Stimulated activated CD8-positive, alpha-beta memory T cell treated with anti-CD3 and anti-CD28 coated beads, Interleukin-7, amount 100 ng/mL, for 24 hours (primary cell): Measurements from ENCODE around the gene MAPK14.
"Not testable (repeated sequence)": the region's sequence is repeated elsewhere in the genome, so short reads cannot be mapped to it uniquely, and the experiment has no call there.

Source experiments
- DNase-seq: peaks from one replicate; pipeline ENCODE4 v3.0.0-alpha.2; 2020; ENCODE audit warnings: low read depth

Gene MAPK14

DNA sequence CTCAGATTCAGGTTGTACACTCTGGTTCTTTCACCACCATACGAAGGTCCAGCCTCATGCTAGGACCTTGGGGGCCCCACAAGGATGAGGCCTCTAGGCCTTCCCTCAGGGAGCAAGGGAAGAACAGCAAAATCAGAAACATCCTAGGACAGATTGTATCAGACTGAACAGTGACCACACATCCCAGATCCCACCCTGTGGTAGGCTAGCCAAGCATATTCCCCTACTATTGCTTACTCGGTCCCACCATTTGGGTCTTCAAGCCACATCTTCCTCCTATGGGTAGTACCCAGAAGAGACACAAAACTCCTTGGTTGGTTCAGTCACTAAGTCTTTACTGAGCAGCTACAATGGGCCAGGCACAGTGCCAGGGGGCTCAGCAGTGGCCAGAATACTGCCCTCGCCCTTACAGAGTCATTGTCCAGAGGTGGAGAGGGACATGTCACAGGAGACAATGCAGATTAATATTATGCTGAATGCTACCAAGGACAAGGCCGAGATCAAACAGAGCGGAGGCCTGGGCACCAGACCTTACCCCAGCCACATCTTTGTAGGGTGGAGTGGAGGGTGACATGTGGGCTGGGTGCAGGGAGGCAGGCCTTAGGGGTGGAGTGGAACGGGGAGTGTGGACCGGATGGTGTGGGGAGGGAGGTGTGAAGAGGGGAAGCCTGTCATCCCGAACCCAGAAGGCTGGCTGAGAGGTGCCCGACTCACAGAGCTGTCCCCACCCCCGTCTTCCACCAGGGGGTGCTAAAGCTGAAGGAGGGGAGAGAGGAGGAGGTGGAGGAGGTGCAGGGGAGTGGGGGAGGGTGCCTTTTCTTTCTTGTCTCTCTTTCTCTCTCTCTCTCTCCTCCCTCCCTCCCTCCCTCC, 95.9 kb downstream of the MAPK14 start:
- DNase-seq, result peak; percentile 76

DNA sequence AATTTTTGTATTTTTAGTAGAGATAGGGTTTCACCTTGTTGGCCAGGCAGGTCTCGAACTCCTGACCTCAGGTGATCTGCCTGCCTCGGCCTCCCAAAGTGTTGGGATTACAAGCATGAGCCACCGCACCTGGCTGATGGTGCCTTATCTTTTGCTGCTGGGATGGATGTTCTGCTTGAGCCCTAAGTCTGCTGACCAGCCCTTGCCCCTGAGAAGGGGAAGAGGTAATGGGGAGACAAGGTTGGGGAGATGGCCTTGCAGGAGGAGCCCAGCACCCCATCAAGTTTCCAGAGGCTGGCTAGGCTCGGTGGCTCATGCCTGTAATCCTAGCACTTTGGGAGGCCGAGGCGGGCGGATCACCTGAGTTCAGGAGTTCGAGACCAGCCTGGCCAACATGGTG, 96.7 kb downstream of the MAPK14 start:
- not testable (repeated sequence) for DNase-seq

DNA sequence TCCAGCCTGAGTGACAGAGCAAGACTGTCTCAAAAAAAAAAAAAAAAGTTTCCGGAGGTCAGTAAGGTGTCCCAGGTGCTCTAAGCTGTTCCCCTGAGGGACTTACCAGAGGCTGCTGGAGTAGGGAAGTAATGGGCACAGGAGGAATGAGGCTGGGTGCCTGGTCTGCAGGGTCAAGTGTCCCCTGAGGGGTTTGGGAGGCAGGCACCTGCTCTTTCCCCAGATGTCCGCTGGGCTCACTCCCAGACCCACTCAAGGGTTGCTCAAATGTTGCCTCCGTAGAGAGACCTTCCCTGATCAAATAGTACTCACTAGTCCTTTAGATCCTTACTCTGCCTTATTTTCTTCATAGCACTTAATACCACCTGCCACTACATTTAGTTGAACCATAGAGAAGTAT, 97.3 kb downstream of the MAPK14 start:
- DNase-seq, result no peak

DNA sequence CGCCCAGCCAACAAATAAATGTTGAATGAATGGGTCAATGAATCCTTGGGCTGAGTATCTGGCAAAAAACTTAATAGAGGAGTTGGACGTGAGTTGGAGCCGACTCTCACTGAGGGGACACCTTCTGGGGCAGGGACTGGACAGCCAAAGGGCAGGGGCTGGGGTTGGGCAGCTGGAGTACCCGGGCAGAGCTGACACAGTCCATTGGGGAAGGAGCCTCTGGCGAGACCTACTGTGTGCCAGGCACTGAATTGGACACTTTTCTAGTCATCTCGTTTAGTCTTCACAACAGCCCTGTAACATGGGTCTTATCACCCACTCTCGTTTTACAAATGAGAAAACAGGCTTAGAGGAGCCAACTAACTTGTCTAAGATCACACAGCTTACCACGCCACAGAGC, 98.0 kb downstream of the MAPK14 start:
- no peak for DNase-seq

DNA sequence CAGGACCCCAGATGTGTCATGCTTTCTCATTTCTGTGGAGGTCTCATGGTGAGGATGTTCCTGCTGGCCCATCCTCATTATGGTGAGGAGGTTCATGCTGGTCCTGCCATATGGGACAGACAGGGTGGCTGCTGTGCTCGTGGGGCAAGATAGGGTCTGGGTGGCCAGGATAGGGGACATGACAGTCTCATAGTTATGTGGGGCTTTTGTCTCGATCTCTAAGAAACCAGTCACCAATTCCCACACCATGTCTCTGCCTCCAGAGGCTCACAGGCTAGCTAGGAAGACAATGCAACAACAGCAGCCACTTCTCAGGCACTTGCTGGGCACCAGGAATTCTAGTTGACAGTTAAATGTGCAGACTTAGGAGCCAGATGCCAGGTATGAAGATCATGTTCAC, 98.5 kb downstream of the MAPK14 start:
- DNase-seq, result no peak

DNA sequence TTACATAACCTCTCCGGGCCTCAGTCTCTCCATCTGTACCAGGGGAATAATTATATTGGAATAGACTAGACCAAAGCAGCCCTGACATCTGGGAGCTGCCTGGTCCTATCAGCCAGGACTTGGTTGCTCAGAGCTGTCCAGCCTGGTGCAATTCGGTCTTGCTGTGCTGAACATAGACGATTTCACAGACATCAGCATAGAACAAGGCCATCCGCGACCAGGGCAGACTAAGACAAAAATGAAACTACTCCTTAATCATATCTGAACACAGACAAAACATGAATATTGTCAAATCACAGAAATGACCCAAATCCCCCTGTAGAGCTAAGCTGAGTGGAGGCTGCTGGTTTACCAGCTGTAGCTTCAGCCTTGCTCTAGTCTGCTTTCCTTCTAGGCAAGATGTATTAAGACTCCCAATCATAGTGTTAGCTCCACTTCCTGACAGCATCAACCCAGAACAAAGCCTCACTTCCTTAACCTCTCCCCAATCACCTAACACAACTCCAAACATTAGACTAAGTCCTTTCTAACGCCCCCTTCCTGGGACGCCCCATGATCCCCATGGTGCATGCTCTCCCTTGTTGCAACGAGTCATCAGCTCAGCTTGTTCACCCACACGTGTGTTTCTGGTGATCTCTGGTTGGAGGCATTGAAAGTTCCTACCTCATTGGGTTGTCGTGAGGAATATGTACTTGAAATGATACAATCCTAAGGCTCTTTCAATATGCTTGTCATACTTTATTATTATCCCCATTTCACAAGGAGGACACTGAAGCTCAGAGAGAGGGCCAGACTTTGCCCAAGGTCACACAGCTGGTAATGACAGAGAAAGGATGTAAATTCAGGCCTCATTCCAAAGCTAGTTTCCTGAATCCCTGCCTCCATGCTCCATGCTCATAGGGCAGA, 99.2 kb downstream of the MAPK14 start:
- no peak for DNase-seq

DNA sequence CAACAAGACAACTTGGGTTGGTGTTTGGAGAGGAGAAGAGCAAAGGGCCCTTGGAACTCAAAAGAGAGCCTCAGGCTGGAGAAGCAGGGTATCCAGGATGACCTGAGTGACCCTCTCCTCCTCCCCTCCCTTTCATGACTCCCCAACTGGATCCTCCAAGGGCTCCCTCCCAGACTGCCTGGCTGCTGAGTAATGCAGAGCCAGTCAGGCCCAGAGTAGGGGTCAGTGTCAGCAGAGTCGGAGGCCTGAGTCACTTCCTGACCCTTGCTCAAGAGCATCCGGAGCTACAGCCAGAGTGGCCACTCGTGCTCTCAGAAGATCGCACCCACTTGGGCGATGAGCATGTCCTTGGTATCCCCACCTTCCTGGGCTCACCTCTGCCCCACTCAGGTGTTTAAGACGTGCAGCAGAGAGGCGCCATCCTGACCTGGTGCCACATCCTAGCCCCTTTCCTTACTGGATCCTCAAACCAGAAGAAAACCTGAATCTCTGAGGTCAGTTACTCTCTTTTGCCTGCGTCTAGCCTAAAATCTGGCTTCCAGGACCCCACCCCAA, 99.9 kb downstream of the MAPK14 start:
- no peak for DNase-seq

DNA sequence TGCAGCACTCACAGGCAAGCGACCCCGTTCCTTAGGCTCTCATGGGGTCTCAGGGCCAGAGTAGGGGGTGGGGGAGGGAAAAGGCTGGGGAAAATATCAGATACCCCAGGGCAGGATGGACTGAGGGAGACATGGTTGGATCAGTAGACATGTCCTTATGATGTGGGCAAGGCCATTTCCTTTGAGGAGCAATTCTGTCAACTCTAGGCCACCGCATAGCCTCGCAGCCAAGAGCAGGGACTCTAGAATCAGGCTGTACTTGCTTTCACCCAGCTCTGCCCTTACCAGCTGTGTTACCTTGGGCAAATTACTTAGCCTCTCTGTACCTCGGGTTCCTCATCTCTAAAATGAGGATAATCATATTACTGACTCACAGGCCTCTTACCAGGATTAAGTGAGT, 100.5 kb downstream of the MAPK14 start:
- no peak for DNase-seq

DNA sequence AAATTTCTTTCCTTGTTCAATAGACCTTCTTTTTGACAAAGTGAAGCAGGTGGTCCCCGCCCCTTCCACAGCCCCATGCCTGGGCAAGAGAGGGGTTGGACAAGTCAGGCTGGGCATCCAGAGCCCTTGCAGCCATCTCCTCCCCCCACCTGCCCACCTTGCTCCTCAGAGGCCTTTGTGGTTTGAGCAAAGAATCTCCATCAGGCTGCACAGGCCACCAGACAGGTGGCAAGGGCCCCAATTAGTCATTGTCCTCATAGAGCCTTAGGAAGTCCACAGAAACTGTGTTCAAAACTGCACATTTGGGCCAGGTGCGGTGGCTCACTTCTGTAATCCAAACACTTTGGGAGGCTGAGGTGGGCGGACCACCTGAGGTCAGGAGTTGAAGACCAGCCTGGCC, 101.2 kb downstream of the MAPK14 start:
- no peak for DNase-seq

DNA sequence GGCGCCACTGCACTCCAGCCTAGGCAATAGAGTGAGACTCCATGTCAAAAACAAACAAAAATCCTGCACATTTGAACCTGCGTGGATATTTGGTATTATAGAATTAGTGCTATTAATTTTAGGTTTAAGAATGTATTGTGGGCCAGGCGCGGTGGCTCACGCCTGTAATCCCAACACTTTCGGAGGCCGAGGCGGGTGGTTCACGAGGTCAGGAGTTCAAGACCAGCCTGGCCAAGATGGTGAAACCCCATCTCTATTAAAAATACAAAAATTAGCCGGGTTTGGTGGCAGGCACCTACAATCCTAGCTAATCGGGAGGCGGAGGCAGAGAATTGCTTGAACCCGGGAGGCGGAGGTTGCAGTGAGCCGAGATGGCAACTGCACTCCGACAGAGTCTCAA, 101.7 kb downstream of the MAPK14 start:
- not testable (repeated sequence) for DNase-seq

DNA sequence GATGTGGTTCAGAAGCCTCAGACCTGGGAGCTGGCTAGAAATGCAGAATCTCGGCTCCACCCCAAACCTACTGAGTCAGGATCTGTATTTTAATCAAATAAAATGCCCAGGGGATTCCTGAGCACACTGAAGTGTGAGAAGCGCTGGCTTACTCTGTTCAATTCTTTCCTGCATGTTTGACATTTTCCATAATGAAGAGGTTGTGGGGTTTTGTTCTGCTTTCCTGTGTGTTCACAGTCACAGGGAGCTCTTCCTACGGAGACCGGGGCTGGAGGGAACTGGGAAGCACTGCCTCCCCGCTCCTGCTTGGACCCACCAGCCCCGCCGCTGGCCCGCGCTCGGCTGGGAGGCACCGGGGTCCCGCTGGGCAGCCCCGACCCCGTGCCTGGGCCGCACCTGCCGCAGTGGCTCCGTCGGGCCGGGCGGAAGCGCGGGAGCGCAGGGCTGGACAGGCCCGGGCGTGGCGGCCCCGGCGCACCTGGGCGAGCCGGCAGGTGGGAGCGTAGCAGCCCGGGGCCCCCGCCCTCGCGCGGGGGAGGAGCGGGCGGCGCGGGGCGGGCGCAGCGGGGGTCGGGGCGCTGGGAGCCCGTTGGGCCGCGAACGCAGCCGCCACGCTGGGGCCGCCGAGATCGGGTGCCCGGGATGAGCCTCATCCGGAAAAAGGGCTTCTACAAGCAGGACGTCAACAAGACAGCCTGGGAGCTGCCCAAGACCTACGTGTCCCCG, 102.5 kb downstream of the MAPK14 start, which contains the start of gene MAPK13:
Gene MAPK13, plus strand, starts transcription at position 573 of the 726 bp plus-strand sequence. Its CDS starts 70 bp downstream, at position 643.
- no peak for DNase-seq

DNA sequence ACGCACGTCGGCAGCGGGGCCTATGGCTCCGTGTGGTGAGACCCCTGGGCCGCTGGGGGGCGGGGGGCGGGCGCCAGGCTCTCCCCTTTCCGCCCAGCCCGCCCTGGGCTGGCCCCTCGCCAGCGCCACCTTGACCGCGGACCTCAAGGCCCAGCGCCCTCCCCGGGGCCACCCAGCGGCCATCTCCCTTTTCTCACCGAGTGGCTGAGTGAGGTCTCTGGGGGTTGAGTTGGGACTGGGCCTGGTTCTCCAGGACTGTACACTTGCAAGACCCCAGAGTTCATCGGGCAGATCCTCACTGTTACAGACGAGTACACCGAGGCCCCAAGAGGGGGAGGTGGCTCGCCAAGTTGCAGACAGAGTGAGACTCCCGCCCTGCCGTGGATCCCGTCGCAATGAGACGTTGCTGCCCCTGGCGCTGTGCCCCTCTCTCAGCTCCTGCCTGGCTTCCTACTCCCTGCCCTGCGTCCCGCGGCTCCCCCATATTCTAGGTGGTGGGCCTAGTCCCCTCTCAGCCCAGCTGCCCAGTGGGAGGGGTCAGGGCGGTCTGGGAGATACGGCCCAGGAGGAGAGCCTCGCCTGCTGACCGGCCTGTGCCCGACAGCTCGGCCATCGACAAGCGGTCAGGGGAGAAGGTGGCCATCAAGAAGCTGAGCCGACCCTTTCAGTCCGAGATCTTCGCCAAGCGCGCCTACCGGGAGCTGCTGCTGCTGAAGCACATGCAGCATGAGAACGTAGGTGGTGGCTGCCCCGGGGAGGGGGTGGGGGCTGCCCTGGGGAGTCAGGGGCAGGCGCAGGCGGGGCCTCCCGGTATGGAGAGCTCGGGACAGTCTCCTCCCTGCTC, 103.3 kb downstream of the MAPK14 start:
- peak; percentile 24 for DNase-seq

DNA sequence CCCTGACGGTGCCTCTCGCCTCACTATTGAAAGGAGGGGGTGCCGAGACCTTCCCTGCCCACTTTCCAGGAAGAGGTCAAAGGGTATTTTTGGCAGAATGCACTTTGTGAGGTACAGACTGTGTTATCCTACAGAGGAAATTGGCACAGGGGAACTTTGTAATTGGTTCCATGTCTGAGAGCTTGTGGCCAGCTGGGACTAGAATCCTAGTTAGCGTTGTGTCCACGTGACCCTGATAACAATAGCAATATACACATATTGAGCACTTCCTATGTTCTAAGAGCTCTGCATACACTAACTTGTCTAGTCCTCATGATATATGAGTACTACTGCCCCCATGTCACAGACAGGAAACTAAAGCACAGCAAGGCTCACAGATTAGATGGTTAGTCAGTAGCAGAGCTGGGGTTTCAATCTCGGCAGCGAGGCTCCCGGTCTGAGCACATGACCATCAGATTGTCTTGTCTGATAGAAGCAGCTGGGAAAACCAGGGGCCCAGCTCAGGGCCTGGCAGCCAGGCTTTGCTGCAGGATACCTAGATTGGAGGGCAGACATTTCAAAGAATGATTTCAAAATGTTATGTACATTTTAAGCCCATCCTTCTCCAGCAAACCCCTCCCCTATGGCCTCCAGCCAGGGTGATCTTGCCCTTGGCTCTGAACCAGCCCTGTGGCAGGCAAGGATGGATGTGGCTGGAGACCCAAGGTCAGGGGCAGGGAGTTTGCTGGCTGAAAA, 104.1 kb downstream of the MAPK14 start:
- DNase-seq, result no peak

DNA sequence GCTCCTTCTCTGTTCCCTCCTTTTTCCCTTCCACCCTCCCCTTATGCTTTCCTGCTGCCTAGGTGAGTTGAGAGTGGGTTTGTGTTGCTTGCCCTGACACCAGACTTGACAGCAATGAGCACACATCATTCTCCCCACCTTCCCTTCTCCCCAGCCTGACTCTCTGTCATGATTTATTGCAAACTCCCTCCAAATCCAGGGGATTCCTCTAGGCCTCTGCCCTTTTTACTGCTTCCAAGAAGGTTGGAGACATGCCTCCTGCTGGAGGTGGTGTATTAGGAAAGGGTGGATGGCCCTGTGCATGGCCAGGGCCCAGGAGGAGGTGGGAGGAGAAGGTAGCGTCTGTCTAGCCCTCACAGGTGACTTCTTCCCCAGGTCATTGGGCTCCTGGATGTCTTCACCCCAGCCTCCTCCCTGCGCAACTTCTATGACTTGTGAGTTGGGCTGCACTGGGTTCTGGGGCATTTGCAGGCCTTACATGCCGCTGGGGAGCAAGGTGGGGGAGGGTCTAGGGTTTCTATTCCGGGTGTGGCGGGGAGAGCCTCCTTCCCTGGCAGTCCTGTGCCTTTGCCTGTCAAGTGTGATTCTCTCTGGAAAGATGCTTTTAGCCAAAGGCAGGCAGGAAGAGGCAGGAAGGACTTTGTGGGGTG, 104.8 kb downstream of the MAPK14 start:
- no peak for DNase-seq

DNA sequence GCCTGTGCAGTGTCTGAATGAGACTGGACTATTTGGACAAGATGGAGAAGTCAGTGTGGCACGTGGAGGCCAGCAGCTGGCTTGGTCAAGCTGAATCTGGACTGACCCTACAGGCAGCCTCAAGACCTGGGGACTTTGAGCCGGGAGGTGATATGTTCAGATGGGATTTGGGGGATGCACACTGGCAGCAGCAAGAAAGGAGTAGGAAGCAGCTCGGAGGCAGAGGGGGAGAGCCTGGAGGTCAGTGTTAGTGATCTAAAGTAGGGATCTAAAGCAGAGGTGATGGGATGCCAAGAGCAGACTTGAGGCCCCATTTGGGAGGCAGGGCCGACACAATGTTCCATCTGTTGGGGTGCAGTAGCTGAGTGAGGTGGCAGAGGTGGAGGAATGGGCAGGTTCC, 105.5 kb downstream of the MAPK14 start:
- DNase-seq, result no peak

DNA sequence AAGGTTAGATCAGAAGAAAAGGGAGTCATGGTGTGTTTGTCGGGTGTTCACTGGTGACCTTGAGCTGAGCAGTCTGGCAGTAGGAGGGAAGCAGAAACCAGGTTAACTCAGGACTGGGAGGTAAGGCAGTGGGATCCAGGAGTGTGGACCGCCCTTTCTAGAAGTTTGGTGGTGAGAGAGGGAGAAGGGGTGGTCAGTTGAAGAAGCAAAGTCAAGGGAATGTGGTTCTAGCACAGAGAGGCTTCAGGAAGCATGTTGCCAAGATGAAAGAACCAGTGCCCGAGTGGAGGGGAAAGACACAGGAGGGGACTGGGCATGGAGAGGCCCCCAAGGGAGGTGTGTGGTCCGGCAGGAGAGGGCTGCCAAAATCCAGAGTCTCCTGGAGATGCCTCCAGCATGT, 106.3 kb downstream of the MAPK14 start:
- DNase-seq, result no peak

DNA sequence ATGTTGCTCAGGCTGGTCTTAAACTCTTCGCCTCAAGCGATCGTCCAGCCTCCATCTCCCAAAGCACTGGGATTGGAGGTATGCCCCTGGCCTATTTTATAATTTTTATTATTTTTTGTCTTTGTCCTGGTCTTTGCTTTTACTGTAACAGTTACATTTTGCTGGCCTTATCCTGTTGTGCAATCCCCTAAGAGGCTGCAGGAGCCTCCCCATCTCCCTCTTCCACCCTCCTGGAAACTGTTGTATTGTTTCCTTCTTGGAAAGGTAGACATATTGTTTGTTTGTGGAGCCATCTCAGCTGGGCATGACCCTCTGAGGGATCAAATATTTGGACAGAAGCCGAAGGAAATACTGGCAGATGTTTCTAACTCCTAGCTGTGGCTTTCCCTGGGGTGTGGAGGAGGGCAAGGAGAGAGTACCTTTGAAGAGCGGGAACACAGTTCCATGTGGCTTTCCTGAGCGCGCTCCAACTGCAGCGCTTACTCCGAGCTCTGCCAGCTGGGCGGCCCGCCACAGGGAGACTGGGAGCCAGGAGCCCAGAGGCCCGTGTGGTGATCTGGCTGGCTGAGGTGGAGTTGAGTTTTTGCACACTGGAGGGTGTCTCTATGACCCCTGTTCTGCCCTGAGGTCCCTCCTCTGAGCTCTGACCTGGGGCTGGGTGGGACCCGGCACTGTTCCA, 107.6 kb downstream of the MAPK14 start:
- no peak for DNase-seq

DNA sequence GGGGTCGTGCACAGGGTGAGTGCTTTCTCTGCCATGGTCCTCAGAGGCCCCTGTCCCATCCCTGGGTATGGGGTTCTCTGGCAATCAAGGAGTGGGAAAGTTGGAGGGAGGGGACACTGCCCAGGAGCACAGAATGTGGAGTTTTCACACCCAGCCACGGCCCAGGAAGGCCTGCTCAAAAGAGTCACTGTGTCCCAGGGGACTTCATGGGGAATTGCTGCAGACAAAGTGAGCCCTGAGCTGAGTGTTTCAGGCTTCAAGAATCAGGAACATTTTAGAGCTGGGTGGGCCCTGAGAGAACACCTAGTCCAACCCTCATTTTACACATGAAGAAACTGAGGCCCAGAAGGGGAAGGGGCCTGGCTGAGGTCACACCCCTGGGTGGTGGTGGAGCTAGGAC, 108.4 kb downstream of the MAPK14 start:
- no peak for DNase-seq

DNA sequence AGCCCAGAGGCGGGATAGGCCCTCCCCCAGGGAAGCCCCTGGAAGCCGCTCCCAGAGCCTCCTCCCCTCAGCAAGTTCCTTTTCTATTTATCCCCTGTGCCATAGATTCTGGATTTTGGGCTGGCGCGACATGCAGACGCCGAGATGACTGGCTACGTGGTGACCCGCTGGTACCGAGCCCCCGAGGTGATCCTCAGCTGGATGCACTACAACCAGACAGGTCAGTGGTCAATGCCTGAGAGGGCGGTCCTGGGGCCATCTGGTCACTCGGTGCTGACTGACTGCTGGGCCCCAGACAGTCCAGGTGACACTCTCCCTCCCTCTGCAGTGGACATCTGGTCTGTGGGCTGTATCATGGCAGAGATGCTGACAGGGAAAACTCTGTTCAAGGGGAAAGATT, 108.9 kb downstream of the MAPK14 start:
- no peak for DNase-seq
